MCF 10A (cell line): ENCODE data around the gene REN. TPM values are rescaled to one million over a fixed set of nuclear protein-coding genes. Genes with fewer than 3 reads are reported as not detected.

Experiments used
- BruUV-seq: library from RNA; stranded (reverse); fragments of 400-500 nt; replicated peaks from 2 replicates; lab custom pipeline; 2021; lab: Mats Ljungman, UMichigan
- CTCF ChIA-PET: fragments of 300-600 bp; sonication (Branson Sonifier 250); formaldehyde crosslinking; extraction: SDS; loops from one replicate; lab custom pipeline; 2021; ENCODE audit warnings: antibody characterized with exemption, inconsistent platforms; lab: Yijun Ruan, JAX
- POLR2A ChIA-PET: fragments of 300-600, 350-650 bp; sonication (Branson Sonifier 250); formaldehyde crosslinking; extraction: SDS; loops from one replicate; lab custom pipeline; 2020; ENCODE audit warnings: antibody characterized with exemption, inconsistent platforms; lab: Yijun Ruan, JAX
- DNase-seq: peaks from one replicate; pipeline ENCODE4 v3.0.0-alpha.2; 2018; ENCODE audit not compliant: unreplicated experiment
- H3K27ac Mint-ChIP-seq: one replicate; pipeline ENCODE4 v1.8.0; 2022; ENCODE audit warnings: mild to moderate bottlenecking, low read depth, mixed read lengths; ENCODE audit not compliant: unreplicated experiment
- H3K27me3 Mint-ChIP-seq: one replicate; pipeline ENCODE4 v1.8.0; 2022; ENCODE audit warnings: mixed read lengths; ENCODE audit not compliant: insufficient read depth, unreplicated experiment
- H3K36me3 Mint-ChIP-seq: one replicate; pipeline ENCODE4 v1.8.0; 2022; ENCODE audit warnings: mild to moderate bottlenecking, moderate library complexity, mixed read lengths; ENCODE audit not compliant: insufficient read depth, unreplicated experiment
- H3K4me1 Mint-ChIP-seq: one replicate; pipeline ENCODE4 v1.8.0; 2022; ENCODE audit warnings: mixed read lengths; ENCODE audit not compliant: insufficient read depth, unreplicated experiment
- H3K4me3 Mint-ChIP-seq: one replicate; pipeline ENCODE4 v1.8.0; 2022; ENCODE audit warnings: mild to moderate bottlenecking, moderate library complexity, mixed read lengths; ENCODE audit not compliant: unreplicated experiment
- H3K9me3 Mint-ChIP-seq: one replicate; pipeline ENCODE4 v1.8.0; 2022; ENCODE audit warnings: mixed read lengths; ENCODE audit not compliant: unreplicated experiment
- CTCF ChIP-seq: fragments of 200-600 bp; IDR thresholded peaks from one replicate; pipeline ENCODE4 v1.8.0; 2022; ENCODE audit warnings: antibody characterized with exemption, mild to moderate bottlenecking; ENCODE audit not compliant: unreplicated experiment
- intact Hi-C: fragments of 100-400 bp; cut with micrococcal nuclease; formaldehyde crosslinking; loops from 2 replicates; pipeline ENCODE4 v1.14.1; 2022
- total RNA-seq: library from RNA; stranded (reverse); gene quantifications from 2 replicates; pipeline ENCODE4 v1.2.3, GENCODE V29; 2022

The REN gene
- total RNA-seq, 1 experiment from 2014 or later, result not detected

- DNase-seq, result no peak
- H3K9me3 Mint-ChIP-seq, result no peaks in the 10 kb centered on the region
- peaks cover 46% of the 10 kb centered on the region for H3K4me1 Mint-ChIP-seq
- intact Hi-C loops, result loop anchor here (5.0 to 10.0 kb wide), 4 partner anchors 69 to 784 kb away; partner anchors contain the start of gene ATP2B4
- TF ChIP-seq CTCF, result no peak
- H3K4me3 Mint-ChIP-seq, result no peak overlapping the region
- H3K27ac Mint-ChIP-seq, result no peak overlapping the region
- BruUV-seq, result no TSS peak
- ChIA-PET POLR2A (interaction anchor here (1.2 to 8.3 kb wide), 2 partner anchors 53 to 255 kb away, joined by 4 to 122 read pairs; partner anchors contain the start of gene SOX13), CTCF (interaction anchor here (0.6 to 16.6 kb wide), 4 partner anchors 13 to 268 kb away, joined by 3 to 452 read pairs (median 47); no protein-coding TSS in a partner anchor)
- no peaks in the 10 kb centered on the region for H3K27me3 Mint-ChIP-seq
- H3K36me3 Mint-ChIP-seq, result peaks cover 30% of the 10 kb centered on the region
These were observed 39.8 kb downstream of the REN start for GRCh38 chr1:204126386-204126785.

DNA sequence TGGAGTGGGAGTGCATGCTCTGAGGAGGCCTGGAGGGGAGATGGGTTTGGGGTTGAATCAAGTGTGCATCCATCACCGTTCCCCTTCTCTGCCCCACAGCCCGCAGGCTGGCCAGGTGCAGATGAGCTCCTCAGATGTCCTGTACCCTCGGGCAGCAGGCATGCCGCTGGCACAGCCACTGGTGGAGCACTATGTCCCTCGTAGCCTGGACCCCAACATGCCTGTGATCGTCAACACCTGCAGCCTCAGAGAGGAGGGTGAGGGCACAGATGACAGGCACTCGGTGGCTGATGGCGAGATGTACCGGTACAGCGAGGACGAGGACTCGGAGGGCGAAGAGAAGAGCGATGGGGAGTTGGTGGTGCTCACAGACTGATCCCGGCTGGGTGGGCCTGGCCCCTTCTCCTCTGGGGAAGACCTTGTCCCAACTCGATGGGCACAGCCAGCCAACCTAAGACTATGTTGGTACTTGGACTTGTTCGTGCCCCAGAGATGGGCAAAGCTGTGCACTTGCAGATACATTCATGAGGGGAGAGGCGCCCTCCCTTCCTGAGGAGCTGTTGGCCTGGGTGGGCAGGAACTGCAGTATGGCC is 40.3 kb downstream of the REN start:
- Mint-ChIP-seq H3K9me3 (no peaks in the 10 kb centered on the region), H3K4me1 (peaks cover 41% of the 10 kb centered on the region), H3K4me3 (no peak overlapping the region), H3K36me3 (peaks cover 31% of the 10 kb centered on the region), H3K27me3 (no peaks in the 10 kb centered on the region), H3K27ac (no peak overlapping the region)
- CTCF ChIA-PET, result interaction anchor here (0.6 to 16.6 kb wide), 5 partner anchors 46 to 856 kb away, joined by 3 to 452 read pairs (median 4); partner anchors contain the start of gene SNRPE
- DNase-seq, result no peak
- TF ChIP-seq CTCF, result no peak
- BruUV-seq, result no TSS peak
- POLR2A ChIA-PET, result interaction anchor here (1.2 to 8.3 kb wide), 2 partner anchors 52 to 254 kb away, joined by 4 to 122 read pairs; partner anchors contain the start of gene SOX13
- intact Hi-C loops, result loop anchor here (5.0 to 10.0 kb wide), 4 partner anchors 69 to 784 kb away; partner anchors contain the start of gene ATP2B4

- POLR2A ChIA-PET, result interaction anchor here (0.6 to 8.3 kb wide), 3 partner anchors 127 to 264 kb away, joined by 3 to 122 read pairs (median 4); no protein-coding TSS in a partner anchor
- peaks cover 29% of the 10 kb centered on the region for H3K4me1 Mint-ChIP-seq
- no TSS peak for BruUV-seq
- no peak overlapping the region for H3K4me3 Mint-ChIP-seq
- H3K9me3 Mint-ChIP-seq, result no peaks in the 10 kb centered on the region
- DNase-seq, result no peak
- CTCF ChIA-PET, result interaction anchor here (0.7 to 16.6 kb wide), 5 partner anchors 16 to 255 kb away, joined by 3 to 452 read pairs (median 4); no protein-coding TSS in a partner anchor
- H3K27ac Mint-ChIP-seq, result no peak overlapping the region
- TF ChIP-seq CTCF, result no peak
- peaks cover 34% of the 10 kb centered on the region for H3K36me3 Mint-ChIP-seq
- no peaks in the 10 kb centered on the region for H3K27me3 Mint-ChIP-seq
- intact Hi-C loops, result loop anchor here (5.0 to 10.0 kb wide), 4 partner anchors 67 to 782 kb away; partner anchors contain the start of gene ATP2B4
These were observed 41.5 kb downstream of the REN start for GRCh38 chr1:204124639-204125038.

DNA sequence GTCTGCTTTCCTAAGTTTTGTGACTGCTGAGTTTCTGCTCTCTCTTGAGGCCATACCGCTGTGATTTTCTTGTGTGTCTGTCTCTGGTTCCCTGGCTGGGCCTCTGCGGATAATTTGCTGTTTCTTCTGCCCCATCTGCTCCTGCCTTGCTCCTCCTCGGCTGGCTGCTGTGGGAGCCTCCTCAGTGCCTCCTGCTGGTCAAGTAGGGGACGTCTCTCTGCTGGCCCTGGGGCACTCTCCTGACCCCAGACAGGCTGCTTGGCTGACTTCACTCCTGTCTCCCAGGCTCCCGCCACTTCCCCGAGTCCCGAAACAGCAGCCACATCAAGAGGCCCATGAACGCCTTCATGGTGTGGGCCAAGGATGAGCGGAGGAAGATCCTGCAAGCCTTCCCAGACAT is 42.8 kb downstream of the REN start:
- Mint-ChIP-seq H3K4me3 (no peak overlapping the region), H3K27ac (no peak overlapping the region), H3K27me3 (no peaks in the 10 kb centered on the region), H3K36me3 (peaks cover 40% of the 10 kb centered on the region), H3K9me3 (no peaks in the 10 kb centered on the region), H3K4me1 (peaks cover 16% of the 10 kb centered on the region)
- no TSS peak for BruUV-seq
- intact Hi-C loops, result loop anchor here (10.0 kb wide), 1 partner anchor 419 kb away; no protein-coding TSS in a partner anchor
- peak; percentile 54 for TF ChIP-seq CTCF
- no peak for DNase-seq
- ChIA-PET CTCF (interaction anchor here (0.9 to 16.6 kb wide), 3 partner anchors 39 to 263 kb away, joined by 5 to 452 read pairs (median 7); no protein-coding TSS in a partner anchor), POLR2A (interaction anchor here (1.1 kb wide), 1 partner anchor 13 kb away, joined by 3 read pairs; no protein-coding TSS in a partner anchor)
